Activated naive CD8-positive, alpha-beta T cell treated with anti-CD3 and anti-CD28 coated beads for 36 hours (primary cell): ENCODE measurements around the gene MBD6. TPM values are rescaled to one million over a fixed set of nuclear protein-coding genes. Genes with fewer than 3 reads are reported as not detected.
"Not testable (repeated sequence)": the region's sequence is repeated elsewhere in the genome, so short reads cannot be mapped to it uniquely, and the experiment has no call there.

ENCODE experiments used
- DNase-seq: peaks from one replicate; pipeline ENCODE4 v3.0.0; 2021
- H3K27ac Mint-ChIP-seq: one replicate; pipeline ENCODE4 v1.8.0; 2022; ENCODE audit warnings: mild to moderate bottlenecking, moderate library complexity, mixed read lengths
- H3K27me3 Mint-ChIP-seq: one replicate; pipeline ENCODE4 v1.8.0; 2022; ENCODE audit warnings: mild to moderate bottlenecking, mixed read lengths
- H3K36me3 Mint-ChIP-seq: one replicate; pipeline ENCODE4 v1.8.0; 2021; ENCODE audit warnings: mild to moderate bottlenecking, mixed read lengths
- H3K4me1 Mint-ChIP-seq: one replicate; pipeline ENCODE4 v1.8.0; 2021; ENCODE audit warnings: mixed read lengths
- H3K4me3 Mint-ChIP-seq: one replicate; pipeline ENCODE4 v1.8.0; 2022; ENCODE audit warnings: mild to moderate bottlenecking, moderate library complexity, mixed read lengths
- H3K9me3 Mint-ChIP-seq: one replicate; pipeline ENCODE4 v1.8.0; 2022; ENCODE audit warnings: mixed read lengths
- total RNA-seq, 2 experiments: library from RNA; stranded (reverse); gene quantifications; one replicate each; pipeline ENCODE4 v1.2.3, GENCODE V29; 2021

Gene MBD6
- total RNA-seq, 2 experiments from 2014 or later: 38.5 to 44.8 TPM

DNA sequence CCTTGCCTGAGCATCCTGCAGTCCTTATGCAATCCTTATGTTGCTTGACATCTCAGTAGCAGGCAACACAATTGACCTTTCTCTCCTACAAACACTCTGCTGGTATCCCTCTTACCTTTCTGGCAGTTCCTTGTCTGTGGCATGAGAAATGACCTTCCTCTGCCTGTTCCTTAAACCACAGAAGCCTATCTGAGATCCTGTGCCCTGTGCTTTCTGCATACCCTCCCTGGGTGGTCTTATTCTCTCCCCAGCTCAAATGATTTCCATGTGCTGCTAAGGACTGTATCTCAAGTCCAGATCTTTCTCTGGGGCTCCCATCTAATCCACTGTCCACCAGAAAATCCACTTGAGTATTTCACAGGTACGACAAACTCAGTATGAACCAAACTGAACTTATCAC lies 41.0 kb upstream of the MBD6 start:
- Mint-ChIP-seq H3K27me3 (no peaks in the 10 kb centered on the region), H3K9me3 (peaks cover 2% of the 10 kb centered on the region), H3K36me3 (peaks cover 26% of the 10 kb centered on the region), H3K27ac (peak overlapping the region; percentile 100), H3K4me3 (no peak overlapping the region), H3K4me1 (peaks cover 45% of the 10 kb centered on the region)
- no peak for DNase-seq

DNA sequence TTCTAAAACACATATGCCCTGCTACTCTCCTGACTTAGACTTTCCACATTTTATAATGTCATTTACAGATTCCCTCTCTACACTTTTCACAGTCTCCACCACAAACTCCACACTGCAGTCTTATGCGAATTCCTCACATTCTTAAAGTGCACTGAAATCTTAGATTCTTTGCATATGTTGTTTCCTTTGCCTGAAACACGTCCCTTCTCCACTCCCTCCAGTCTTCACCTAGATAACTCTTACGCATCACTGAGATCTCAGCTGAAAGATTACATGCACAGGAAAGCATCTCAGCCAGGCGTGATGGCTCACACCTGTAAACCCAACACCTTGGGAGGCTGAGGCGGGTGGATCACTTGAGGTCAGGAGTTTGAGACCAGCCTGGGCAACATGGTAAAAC lies 39.2 kb upstream of the MBD6 start:
- H3K27ac Mint-ChIP-seq: peak overlapping the region; percentile 30
- no peak overlapping the region for H3K4me3 Mint-ChIP-seq
- DNase-seq: no peak
- H3K4me1 Mint-ChIP-seq: peaks cover 48% of the 10 kb centered on the region
- peaks cover 17% of the 10 kb centered on the region for H3K36me3 Mint-ChIP-seq
- peaks cover 2% of the 10 kb centered on the region for H3K9me3 Mint-ChIP-seq
- no peaks in the 10 kb centered on the region for H3K27me3 Mint-ChIP-seq

DNA sequence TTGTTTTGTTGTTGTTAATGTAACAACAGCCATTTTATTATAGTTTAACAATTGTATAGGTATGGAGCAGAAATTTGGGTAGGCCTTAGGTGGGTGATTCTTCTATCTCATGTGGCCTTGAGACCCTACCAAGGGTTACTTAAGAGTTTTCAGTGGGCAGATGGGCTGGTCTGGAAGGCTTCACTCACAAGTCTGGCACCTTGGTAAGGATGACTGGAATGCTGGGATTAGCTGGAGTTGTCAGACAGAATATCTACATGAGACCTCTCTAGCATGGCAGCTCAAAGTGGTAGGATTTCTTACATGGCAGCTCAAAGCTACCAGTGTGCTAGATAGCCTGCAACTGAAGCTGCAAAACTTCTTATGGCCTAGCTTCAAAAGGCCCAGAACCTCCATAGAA lies 36.9 kb upstream of the MBD6 start:
- H3K9me3 Mint-ChIP-seq: peaks cover 2% of the 10 kb centered on the region
- DNase-seq: no peak
- no peak overlapping the region for H3K27ac Mint-ChIP-seq
- H3K27me3 Mint-ChIP-seq: no peaks in the 10 kb centered on the region
- H3K4me3 Mint-ChIP-seq: no peak overlapping the region
- H3K36me3 Mint-ChIP-seq: peaks cover 30% of the 10 kb centered on the region
- peaks cover 41% of the 10 kb centered on the region for H3K4me1 Mint-ChIP-seq

DNA sequence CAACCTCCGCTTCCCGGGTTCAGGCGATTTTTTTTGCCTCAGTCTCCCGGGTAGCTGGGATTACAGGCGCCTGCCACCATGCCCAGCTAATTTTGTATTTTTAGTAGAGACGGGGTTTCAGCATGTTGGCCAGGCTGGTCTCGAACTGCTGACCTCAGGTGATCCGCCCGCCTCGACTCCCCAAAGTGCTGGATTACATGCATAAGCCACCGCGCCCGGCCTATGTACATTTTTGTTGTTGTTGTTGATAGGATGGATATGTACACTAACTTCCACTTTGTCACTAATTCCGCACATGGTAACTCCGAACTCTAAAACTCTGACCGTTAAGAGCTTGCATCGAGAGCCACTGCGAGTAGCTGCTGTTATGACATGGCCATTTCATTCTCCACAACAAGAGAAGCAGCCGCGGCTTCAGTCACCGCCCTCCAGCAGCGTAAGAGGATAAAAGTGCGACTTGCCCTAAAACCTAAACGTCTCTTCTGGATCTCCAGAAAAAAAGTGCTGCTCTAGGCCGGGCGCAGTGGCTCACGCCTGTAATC lies 35.5 kb upstream of the MBD6 start:
- H3K9me3 Mint-ChIP-seq: no peaks in the 10 kb centered on the region
- peak overlapping the region; percentile 92 for H3K4me3 Mint-ChIP-seq
- no peaks in the 10 kb centered on the region for H3K27me3 Mint-ChIP-seq
- H3K36me3 Mint-ChIP-seq: peaks cover 40% of the 10 kb centered on the region
- peaks cover 35% of the 10 kb centered on the region for H3K4me1 Mint-ChIP-seq
- H3K27ac Mint-ChIP-seq: peak overlapping the region; percentile 94
- no peak for DNase-seq

DNA sequence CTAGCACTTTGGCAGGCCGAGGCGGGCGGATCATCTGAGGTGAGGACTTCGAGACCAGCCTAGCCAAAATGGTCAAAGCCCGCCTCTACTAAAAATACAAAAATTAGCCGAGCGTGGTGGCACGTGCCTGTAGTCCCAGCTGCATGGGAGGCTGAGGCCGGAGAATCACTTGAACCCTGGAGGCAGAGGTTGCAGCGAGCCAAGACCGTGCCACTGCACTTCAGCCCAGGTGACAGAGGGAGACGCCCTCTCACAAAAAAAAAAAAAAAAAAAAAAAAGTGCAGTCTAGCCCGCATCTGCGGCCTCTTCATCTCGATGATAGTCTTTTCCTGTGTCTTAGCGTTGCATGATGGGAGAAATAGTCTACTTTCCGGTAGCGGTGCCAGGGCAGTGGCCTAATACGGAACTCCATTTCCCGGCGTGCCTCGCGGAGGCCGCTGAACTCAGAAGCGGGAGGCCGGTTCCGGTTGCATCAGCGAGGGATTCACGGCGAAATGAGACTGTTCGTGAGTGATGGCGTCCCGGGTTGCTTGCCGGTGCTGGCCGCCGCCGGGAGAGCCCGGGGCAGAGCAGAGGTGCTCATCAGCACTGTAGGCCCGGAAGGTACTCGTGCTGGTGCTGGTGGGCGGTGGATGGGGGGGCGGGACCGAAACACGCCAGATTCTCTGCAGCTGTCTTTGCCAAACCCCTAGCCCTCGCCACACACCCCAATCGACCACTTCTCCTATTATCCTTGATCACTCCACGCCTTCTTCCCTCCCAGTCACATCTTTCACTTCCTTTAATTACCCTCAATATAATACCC lies 34.8 kb upstream of the MBD6 start, which contains the start of gene MARS1:
TSS of gene MARS1 (plus strand) at position 472 of the 805 bp plus-strand sequence. CDS start at position 495, 23 bp downstream.
- Mint-ChIP-seq H3K4me3 (peak within 1 kb of the TSS; percentile 92), H3K36me3 (peaks cover 46% of the 10 kb centered on the region), H3K27me3 (no peaks in the 10 kb centered on the region), H3K9me3 (no peaks in the 10 kb centered on the region), H3K27ac (peak within 1 kb of the TSS; percentile 94), H3K4me1 (peaks cover 36% of the 10 kb centered on the region)
- DNase-seq: peak; percentile 93

DNA sequence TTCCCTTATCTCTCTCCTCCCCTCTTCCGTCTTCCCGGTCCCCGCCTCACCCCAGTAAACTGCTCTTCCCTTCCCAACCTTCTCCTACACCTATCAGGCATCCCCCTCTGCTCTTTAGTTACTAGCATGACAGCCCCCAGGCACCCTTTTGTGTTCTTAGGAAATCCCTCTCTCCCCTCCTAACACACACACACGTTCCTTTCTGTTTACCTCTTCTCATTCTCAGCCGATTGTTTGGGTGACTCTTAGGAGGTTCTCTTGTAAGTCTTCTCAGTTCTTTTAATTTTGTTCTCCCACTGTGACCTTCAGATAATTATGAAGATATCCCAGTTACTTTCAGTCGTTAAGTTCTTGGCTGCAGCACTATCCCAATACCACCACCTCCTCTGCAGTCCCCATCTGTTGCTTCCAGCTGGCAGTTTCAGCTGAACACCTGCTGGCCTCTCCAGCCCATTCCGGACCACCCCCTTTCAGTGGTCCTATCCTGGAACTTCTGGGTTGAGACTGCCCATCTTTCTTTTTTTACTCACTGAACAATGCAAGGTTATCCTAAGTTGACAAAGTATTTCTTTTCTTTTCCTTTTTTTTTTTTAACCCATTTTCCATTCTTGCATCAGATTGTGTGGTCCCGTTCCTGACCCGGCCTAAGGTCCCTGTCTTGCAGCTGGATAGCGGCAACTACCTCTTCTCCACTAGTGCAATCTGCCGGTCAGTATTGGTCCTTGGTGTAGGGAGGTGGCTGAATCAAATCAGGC lies 34.0 kb upstream of the MBD6 start:
- DNase-seq: no peak
- Mint-ChIP-seq H3K4me3 (peak overlapping the region; percentile 92), H3K4me1 (peaks cover 31% of the 10 kb centered on the region), H3K27ac (peak overlapping the region; percentile 94), H3K36me3 (peaks cover 49% of the 10 kb centered on the region), H3K27me3 (no peaks in the 10 kb centered on the region), H3K9me3 (no peaks in the 10 kb centered on the region)

DNA sequence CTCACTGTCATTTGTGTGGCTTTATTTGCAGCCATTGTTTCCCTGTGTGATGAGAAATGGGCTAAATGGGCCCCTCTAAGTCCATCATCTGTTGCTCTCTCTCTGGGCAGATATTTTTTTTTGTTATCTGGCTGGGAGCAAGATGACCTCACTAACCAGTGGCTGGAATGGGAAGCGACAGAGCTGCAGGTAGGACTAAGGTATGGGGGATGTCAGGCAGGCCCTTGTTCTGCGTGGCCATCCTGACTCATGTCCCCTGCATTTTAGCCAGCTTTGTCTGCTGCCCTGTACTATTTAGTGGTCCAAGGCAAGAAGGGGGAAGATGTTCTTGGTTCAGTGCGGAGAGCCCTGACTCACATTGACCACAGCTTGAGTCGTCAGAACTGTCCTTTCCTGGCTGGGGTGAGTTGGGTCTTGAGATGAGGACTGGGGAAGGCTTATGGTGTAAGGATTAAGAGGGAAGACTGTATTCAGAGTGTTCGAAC lies 33.4 kb upstream of the MBD6 start:
- peak overlapping the region; percentile 92 for H3K4me3 Mint-ChIP-seq
- H3K9me3 Mint-ChIP-seq: no peaks in the 10 kb centered on the region
- H3K4me1 Mint-ChIP-seq: peaks cover 30% of the 10 kb centered on the region
- H3K27ac Mint-ChIP-seq: peak overlapping the region; percentile 94
- peaks cover 52% of the 10 kb centered on the region for H3K36me3 Mint-ChIP-seq
- no peak for DNase-seq
- H3K27me3 Mint-ChIP-seq: no peaks in the 10 kb centered on the region

DNA sequence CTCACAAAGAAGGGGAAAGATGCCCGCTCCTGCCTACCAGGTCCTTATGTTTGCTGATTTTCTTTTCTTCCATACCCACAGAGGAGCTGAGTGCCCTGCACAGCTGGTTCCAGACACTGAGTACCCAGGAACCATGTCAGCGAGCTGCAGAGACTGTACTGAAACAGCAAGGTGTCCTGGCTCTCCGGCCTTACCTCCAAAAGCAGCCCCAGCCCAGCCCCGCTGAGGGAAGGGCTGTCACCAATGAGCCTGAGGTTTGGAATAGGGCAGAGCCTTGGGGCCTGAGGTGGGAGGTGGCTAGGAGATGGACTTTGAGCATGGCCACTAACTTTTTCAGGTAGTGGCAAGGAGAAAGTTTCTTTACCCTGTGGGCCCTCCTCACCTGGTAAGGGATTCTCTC lies 32.5 kb upstream of the MBD6 start:
- no peaks in the 10 kb centered on the region for H3K27me3 Mint-ChIP-seq
- DNase-seq: no peak
- H3K9me3 Mint-ChIP-seq: no peaks in the 10 kb centered on the region
- no peak overlapping the region for H3K27ac Mint-ChIP-seq
- H3K4me3 Mint-ChIP-seq: no peak overlapping the region
- peaks cover 30% of the 10 kb centered on the region for H3K4me1 Mint-ChIP-seq
- H3K36me3 Mint-ChIP-seq: peaks cover 56% of the 10 kb centered on the region

DNA sequence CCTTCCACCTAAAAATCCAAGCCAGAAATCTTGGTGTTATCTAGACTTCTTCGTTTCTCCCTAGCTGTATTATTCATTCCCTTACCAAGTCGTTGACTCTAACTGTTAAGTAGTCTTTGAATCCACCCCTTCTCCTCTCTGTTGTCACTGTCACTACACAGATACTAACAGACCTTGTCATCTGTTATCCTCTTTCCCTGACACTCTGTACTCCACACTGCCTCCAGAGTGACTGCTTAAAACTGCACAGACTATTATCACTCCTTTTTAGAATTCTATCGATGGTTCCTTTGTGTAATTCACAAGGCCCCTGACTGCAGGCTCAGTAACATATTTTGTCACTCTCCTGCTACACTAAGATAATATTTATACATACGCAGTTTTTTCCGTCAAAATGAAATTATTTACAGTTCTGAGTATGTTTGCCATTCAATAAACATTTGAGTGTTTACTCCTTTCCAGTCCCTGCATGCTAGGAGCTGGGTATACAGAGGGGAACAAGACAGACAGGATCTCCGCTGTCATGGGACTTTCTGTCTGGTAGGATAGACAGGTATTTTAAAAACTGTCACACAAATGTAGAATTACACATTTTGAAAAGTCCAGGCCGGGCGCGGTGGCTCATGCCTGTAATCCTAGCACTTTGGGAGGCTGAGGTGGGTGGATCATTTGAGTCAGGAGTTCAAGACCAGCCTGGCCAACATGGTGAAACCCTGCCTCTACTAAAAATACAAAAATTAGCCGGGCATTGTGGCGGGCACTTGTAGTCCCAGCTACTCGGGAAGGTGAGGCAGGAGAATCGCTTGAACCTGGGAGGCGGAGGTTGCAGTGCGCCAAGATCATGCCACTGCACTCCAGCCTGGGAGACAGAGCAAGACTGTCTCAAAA lies 31.0 kb upstream of the MBD6 start:
- no peaks in the 10 kb centered on the region for H3K27me3 Mint-ChIP-seq
- no peak for DNase-seq
- H3K9me3 Mint-ChIP-seq: no peaks in the 10 kb centered on the region
- peak overlapping the region; percentile 16 for H3K4me3 Mint-ChIP-seq
- peak overlapping the region; percentile 76 for H3K27ac Mint-ChIP-seq
- H3K4me1 Mint-ChIP-seq: peaks cover 30% of the 10 kb centered on the region
- peaks cover 59% of the 10 kb centered on the region for H3K36me3 Mint-ChIP-seq

DNA sequence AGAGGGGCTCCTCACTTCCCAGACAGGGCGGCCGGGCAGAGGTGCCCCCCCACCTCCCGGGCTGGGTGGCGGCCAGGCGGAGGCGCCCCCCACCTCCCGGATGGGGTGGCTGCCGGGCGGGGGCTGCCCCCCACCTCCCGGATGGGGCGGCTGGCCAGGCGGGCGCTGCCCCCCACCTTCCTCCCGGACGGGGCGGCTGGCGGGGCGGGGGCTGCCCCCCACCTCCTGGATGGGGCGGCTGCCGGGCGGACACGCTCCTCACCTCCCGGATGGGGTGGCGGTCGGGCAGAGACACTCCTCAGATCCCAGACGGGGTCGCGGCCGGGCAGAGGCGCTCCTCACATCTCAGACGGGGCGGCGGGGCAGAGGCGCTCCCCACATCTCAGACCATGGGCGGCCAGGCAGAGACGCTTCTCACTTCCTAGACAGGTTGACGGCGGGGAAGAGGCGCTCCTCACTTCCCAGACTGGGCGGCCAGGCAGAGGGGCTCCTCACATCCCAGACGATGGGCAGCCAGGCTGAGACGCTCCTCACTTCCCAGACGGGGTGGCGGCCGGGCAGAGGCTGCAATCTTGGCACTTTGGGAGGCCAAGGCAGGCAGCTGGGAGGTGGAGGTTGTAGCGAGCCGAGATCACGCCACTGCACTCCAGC lies 27.4 kb upstream of the MBD6 start:
- H3K27me3 Mint-ChIP-seq, H3K4me3 Mint-ChIP-seq, DNase-seq, H3K27ac Mint-ChIP-seq, H3K9me3 Mint-ChIP-seq: not testable (repeated sequence)
- Mint-ChIP-seq H3K4me1 (peaks cover 19% of the 10 kb centered on the region), H3K36me3 (peaks cover 63% of the 10 kb centered on the region)

DNA sequence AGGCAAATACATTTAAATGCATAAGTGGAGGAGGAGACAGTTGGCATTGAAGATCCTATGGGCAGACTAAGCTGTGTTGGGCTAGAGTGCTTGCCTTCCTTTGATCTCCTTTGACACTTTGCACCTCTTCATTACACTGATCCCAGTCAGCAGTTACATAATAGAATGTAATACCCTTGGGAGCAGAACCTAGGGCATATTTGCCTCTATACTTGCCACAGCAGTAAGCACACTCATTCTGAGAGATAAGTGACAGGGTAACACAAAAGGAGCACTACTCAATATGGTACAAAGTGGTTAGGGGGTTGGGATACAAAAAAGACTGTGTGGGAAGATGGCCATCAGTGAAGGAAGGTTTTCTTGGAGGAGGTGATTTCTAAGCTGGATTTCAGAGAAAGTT lies 25.8 kb upstream of the MBD6 start:
- Mint-ChIP-seq H3K36me3 (peaks cover 66% of the 10 kb centered on the region), H3K9me3 (peaks cover 3% of the 10 kb centered on the region), H3K4me3 (no peak overlapping the region), H3K27me3 (no peaks in the 10 kb centered on the region), H3K4me1 (peaks cover 14% of the 10 kb centered on the region), H3K27ac (peak overlapping the region; percentile 32)
- DNase-seq: no peak

DNA sequence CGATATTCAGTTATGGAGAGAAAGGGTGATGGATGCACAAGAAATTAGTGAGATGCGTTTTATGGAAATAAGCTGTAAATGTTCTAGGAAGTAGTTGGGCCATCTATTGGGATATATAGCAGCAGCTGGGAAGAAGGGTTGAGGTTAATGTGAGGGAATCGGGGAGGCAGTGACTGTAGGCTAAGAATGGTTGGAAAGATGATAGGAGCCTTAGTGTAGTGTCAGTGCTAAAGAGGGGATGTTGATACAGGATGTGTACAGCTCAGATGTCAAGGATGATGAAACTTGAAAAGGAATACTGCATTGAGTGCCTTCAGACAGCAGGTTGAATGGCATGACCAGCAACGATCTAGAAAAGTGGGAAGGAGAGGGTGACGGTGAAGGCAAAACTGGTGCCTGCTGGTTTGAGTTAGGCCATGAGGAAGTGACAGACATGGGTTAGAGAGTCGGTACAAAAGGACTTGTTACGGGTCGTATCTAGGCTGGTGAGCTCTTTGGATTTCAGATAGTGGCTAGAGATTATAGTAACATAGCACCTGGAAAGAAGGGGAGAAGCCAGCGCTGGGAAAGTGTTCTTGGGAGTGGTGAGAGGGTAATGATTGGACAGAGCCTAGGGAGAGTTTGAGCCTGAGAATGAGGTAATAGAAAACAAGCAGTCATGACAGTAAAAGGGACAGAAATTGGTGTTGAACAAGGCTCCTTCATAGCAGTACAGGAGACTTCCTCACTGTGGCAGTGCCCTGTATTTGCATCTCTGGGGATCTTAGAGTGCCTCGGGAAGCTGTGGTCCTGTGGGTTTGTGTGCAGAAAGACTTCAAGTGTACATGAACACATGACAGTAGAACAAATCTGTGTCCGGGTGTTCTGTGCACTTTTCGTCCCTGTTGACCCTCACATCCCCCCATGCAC lies 25.1 kb upstream of the MBD6 start:
- DNase-seq: no peak
- H3K9me3 Mint-ChIP-seq: peaks cover 3% of the 10 kb centered on the region
- no peak overlapping the region for H3K4me3 Mint-ChIP-seq
- H3K27me3 Mint-ChIP-seq: no peaks in the 10 kb centered on the region
- peaks cover 14% of the 10 kb centered on the region for H3K4me1 Mint-ChIP-seq
- peak overlapping the region; percentile 32 for H3K27ac Mint-ChIP-seq
- peaks cover 64% of the 10 kb centered on the region for H3K36me3 Mint-ChIP-seq

DNA sequence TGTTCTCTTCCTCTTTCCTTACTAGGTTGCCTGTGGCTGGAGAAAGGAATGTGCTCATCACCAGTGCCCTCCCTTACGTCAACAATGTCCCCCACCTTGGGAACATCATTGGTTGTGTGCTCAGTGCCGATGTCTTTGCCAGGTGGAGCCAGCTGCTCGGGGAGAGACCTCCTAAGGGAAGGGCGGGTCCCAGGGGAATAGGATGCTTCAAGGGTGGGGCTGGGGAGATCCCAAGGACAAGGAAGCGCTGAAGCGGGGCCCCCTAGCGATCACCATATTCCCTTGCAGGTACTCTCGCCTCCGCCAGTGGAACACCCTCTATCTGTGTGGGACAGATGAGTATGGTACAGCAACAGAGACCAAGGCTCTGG lies 24.5 kb upstream of the MBD6 start:
- no peak for DNase-seq
- peaks cover 3% of the 10 kb centered on the region for H3K9me3 Mint-ChIP-seq
- no peak overlapping the region for H3K27ac Mint-ChIP-seq
- no peaks in the 10 kb centered on the region for H3K27me3 Mint-ChIP-seq
- peaks cover 60% of the 10 kb centered on the region for H3K36me3 Mint-ChIP-seq
- peaks cover 8% of the 10 kb centered on the region for H3K4me1 Mint-ChIP-seq
- H3K4me3 Mint-ChIP-seq: no peak overlapping the region
